WERI-Rb-1 (cell line): ENCODE data around the gene GPR146.

Source experiments
- DNase-seq: peaks from one replicate; pipeline ENCODE4 v3.0.0-alpha.2; 2020
- H3K27ac ChIP-seq: fragments of 250-450 bp; sonication (Bioruptor Pico); 2 replicates; pipeline ENCODE4 v1.5.1; 2020; ENCODE audit warnings: mild to moderate bottlenecking, moderate library complexity
- H3K27me3 ChIP-seq: fragments of 250-450 bp; sonication (Bioruptor Pico); 2 replicates; pipeline ENCODE4 v1.5.1; 2021; ENCODE audit warnings: mild to moderate bottlenecking, low read depth, moderate library complexity; ENCODE audit not compliant: insufficient read depth, severe bottlenecking
- H3K36me3 ChIP-seq: fragments of 250-450 bp; sonication (Bioruptor Pico); 2 replicates; pipeline ENCODE4 v1.5.1; 2020; ENCODE audit warnings: mild to moderate bottlenecking, moderate library complexity
- H3K4me3 ChIP-seq: 2 replicates; pipeline ENCODE4 v1.5.1; 2011; ENCODE audit warnings: low read depth, mild to moderate bottlenecking, control low read depth, low read length
- H3K9me3 ChIP-seq: fragments of 250-450 bp; sonication (Bioruptor Pico); 2 replicates; pipeline ENCODE4 v1.5.1; 2021; ENCODE audit warnings: mild to moderate bottlenecking, moderate library complexity; ENCODE audit not compliant: severe bottlenecking
- CTCF ChIP-seq: IDR thresholded peaks from 2 replicates; pipeline ENCODE4 v1.5.1; 2011; ENCODE audit warnings: low read depth, mild to moderate bottlenecking, control low read depth, inconsistent platforms, low read length

Gene GPR146

GRCh38 chr7:1016577-1017531, 27.5 kb upstream of the GPR146 start:
- H3K36me3 ChIP-seq, result peaks cover 11% of the 10 kb centered on the region
- no peak for TF ChIP-seq CTCF
- no peak for DNase-seq

GRCh38 chr7:1017586-1018333, 26.6 kb upstream of the GPR146 start:
- H3K27me3 ChIP-seq, result no peaks in the 10 kb centered on the region
- no peaks in the 10 kb centered on the region for H3K9me3 ChIP-seq
- no peak overlapping the region for H3K27ac ChIP-seq
- H3K4me3 ChIP-seq, result no peak overlapping the region
- H3K36me3 ChIP-seq, result peaks cover 17% of the 10 kb centered on the region
- no peak for TF ChIP-seq CTCF
- DNase-seq, result no peak

More at GRCh38 chr7:1016577-1017531, 27.5 kb upstream of the GPR146 start:
- Histone ChIP-seq H3K27me3 (no peaks in the 10 kb centered on the region), H3K9me3 (no peaks in the 10 kb centered on the region), H3K4me3 (no peak overlapping the region), H3K27ac (no peak overlapping the region)

GRCh38 chr7:1018334-1018695, 26.0 kb upstream of the GPR146 start:
- TF ChIP-seq CTCF, result no peak
- DNase-seq, result no peak
- Histone ChIP-seq H3K27me3 (no peaks in the 10 kb centered on the region), H3K36me3 (peaks cover 17% of the 10 kb centered on the region), H3K4me3 (no peak overlapping the region), H3K9me3 (no peaks in the 10 kb centered on the region), H3K27ac (no peak overlapping the region)

GRCh38 chr7:1019255-1019785, 25.0 kb upstream of the GPR146 start:
- TF ChIP-seq CTCF, result no peak
- no peaks in the 10 kb centered on the region for H3K9me3 ChIP-seq
- no peak overlapping the region for H3K4me3 ChIP-seq
- H3K27me3 ChIP-seq, result no peaks in the 10 kb centered on the region
- no peak for DNase-seq
- H3K27ac ChIP-seq, result peak overlapping the region; percentile 18; the same call in 1 of the 2 replicates
- H3K36me3 ChIP-seq, result peaks cover 17% of the 10 kb centered on the region

- H3K27ac ChIP-seq, result peak overlapping the region; percentile 18; the same call in 1 of the 2 replicates
- no peaks in the 10 kb centered on the region for H3K9me3 ChIP-seq
These were observed 24.3 kb upstream of the GPR146 start for GRCh38 chr7:1019789-1020610.

More at GRCh38 chr7:1019789-1020610, 24.3 kb upstream of the GPR146 start:
- DNase-seq, result peak; percentile 38
- peaks cover 22% of the 10 kb centered on the region for H3K36me3 ChIP-seq
- no peak for TF ChIP-seq CTCF
- no peak overlapping the region for H3K4me3 ChIP-seq
- no peaks in the 10 kb centered on the region for H3K27me3 ChIP-seq
